Natural killer cell (primary cell): Measurements from ENCODE around the gene FSIP1. TPM values are rescaled to one million over a fixed set of nuclear protein-coding genes. Genes with fewer than 3 reads are reported as not detected.

Source experiments
- ATAC-seq, 3 donors: fragments of 150-1000 bp in 2 of 3; fragments of 200-7000 bp in 1 of 3; cut with Tn5 transposase; 1 replicate in 1 of 3; 2 replicates in 2 of 3; pipeline ENCODE4 v1.10.0; 2021; ENCODE audit warnings: mild to moderate bottlenecking in 2 of 3, moderate library complexity in 2 of 3
- DNase-seq, 2 donors: peaks; one replicate each; pipeline versions ENCODE4 v3.0.0 to v3.0.0-alpha.2; 2013 to 2021; ENCODE audit warnings: mixed read lengths in 1 of 2
- H3K27ac ChIP-seq: one replicate; pipeline ENCODE4 v1.5.1; 2013; ENCODE audit warnings: mild to moderate bottlenecking, low read length
- H3K27me3 ChIP-seq: one replicate; pipeline ENCODE4 v1.6.1; 2013; ENCODE audit warnings: low read length; ENCODE audit not compliant: control insufficient read depth, insufficient read depth
- H3K36me3 ChIP-seq: one replicate; pipeline ENCODE4 v1.6.1; 2013; ENCODE audit warnings: low read length; ENCODE audit not compliant: control insufficient read depth, insufficient read depth
- H3K4me1 ChIP-seq: one replicate; pipeline ENCODE4 v1.6.1; 2013; ENCODE audit warnings: low read length; ENCODE audit not compliant: control insufficient read depth, insufficient read depth
- H3K4me3 ChIP-seq: one replicate; pipeline ENCODE4 v1.5.1; 2013; ENCODE audit warnings: low read length
- H3K9me3 ChIP-seq: one replicate; pipeline ENCODE4 v1.6.1; 2013; ENCODE audit warnings: low read length; ENCODE audit not compliant: control insufficient read depth, insufficient read depth
- H3K27ac Mint-ChIP-seq, 2 donors: one replicate each; pipeline ENCODE4 v1.8.0; 2022; ENCODE audit warnings: mild to moderate bottlenecking in 2 of 2, mixed read lengths in 2 of 2, moderate library complexity in 1 of 2
- H3K27me3 Mint-ChIP-seq, 2 donors: one replicate each; pipeline ENCODE4 v1.8.0; 2022; ENCODE audit warnings: low read depth in 2 of 2, mixed read lengths in 2 of 2
- H3K36me3 Mint-ChIP-seq: one replicate; pipeline ENCODE4 v1.8.0; 2022; ENCODE audit warnings: mixed read lengths
- H3K4me1 Mint-ChIP-seq, 2 donors: one replicate each; pipeline ENCODE4 v1.8.0; 2022; ENCODE audit warnings: mixed read lengths in 2 of 2
- H3K4me3 Mint-ChIP-seq: one replicate; pipeline ENCODE4 v1.8.0; 2022; ENCODE audit warnings: mild to moderate bottlenecking, moderate library complexity, mixed read lengths
- H3K9me3 Mint-ChIP-seq, 2 donors: one replicate each; pipeline ENCODE4 v1.8.0; 2022; ENCODE audit warnings: mixed read lengths in 2 of 2
- CTCF ChIP-seq: fragments of 200-600 bp; IDR thresholded peaks from one replicate; pipeline ENCODE4 v1.8.0; 2022; ENCODE audit warnings: antibody characterized with exemption
- WGBS: methylation state at CpG from one replicate; pipeline ENCODE4 v1.1.7; 2013; ENCODE audit warnings: missing lambda C conversion rate; ENCODE audit not compliant: insufficient coverage; 5-methylcytosine and 5-hydroxymethylcytosine counted together
- intact Hi-C: fragments of 100-400 bp; cut with micrococcal nuclease; formaldehyde crosslinking; loops from one replicate; pipeline ENCODE4 v1.14.2; 2022
- total RNA-seq, 4 donors: library from RNA; stranded (reverse); fragments of 120-200 nt in 1 of 4; gene quantifications; one replicate each; pipeline versions ENCODE4 v1.2.3 to v1.2.4, GENCODE V29; 2013 to 2022

FSIP1 gene
- total RNA-seq, 3 donors from 2014 or later (not counting 1 experiment from before 2014, with no cell fraction given), result 1.1 to 2.3 (median 1.8) TPM

GRCh38 chr15:39788108-39788507 is 5.5 kb upstream of the FSIP1 start:
- no peak for TF ChIP-seq CTCF
- Histone ChIP-seq H3K9me3 (no peaks in the 10 kb centered on the region), H3K4me1 (peaks cover 3% of the 10 kb centered on the region), H3K27me3 (no peaks in the 10 kb centered on the region), H3K4me3 (no peak overlapping the region), H3K36me3 (no peaks in the 10 kb centered on the region), H3K27ac (no peak overlapping the region)
- H3K27ac Mint-ChIP-seq, result no peak overlapping the region
- peaks cover 0 to 2% of the 10 kb centered on the region in 2 donors for H3K27me3 Mint-ChIP-seq
- intact Hi-C loops, result loop anchor here (5.0 to 10.0 kb wide), 2 partner anchors 247 to 489 kb away; partner anchors contain the start of gene SRP14
- no peaks in the 10 kb centered on the region for H3K9me3 Mint-ChIP-seq
- H3K36me3 Mint-ChIP-seq, result no peaks in the 10 kb centered on the region
- no peak overlapping the region for H3K4me3 Mint-ChIP-seq
- ATAC-seq, result no peak
- DNase-seq, result no peak
- H3K4me1 Mint-ChIP-seq, result peaks cover 20 to 30% of the 10 kb centered on the region in 2 donors
- 69% methylated on average over 4 of the region's 4 CpGs for WGBS

DNA sequence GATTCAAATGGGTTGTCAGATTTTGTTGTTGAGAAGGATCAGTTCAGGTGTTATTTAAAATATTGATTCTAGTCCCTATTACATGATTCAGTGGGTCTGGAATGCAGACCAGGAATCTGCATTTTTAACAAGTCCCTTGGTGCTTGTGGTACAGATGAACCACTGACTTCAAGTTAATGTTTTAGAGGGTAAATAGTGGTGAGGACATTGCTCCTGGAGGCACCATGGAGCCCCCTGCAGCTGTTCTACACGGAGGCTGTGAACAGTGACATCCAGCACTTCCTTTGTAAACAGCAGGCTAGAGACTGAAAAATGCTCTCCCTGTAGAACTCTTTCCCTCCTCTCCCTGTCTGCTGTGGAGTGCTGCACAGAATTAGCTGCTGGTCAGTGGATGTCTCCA is 4.8 kb upstream of the FSIP1 start:
- WGBS, result 14% methylated on average over 1 of the region's 1 CpG

GRCh38 chr15:39786447-39787056 is 3.9 kb upstream of the FSIP1 start:
- ATAC-seq (no peak), DNase-seq (peak in 1 of 2 donors; percentile 70)
- Histone ChIP-seq H3K4me3 (no peak overlapping the region), H3K27ac (no peak overlapping the region), H3K36me3 (no peaks in the 10 kb centered on the region), H3K4me1 (peaks cover 3% of the 10 kb centered on the region), H3K9me3 (no peaks in the 10 kb centered on the region), H3K27me3 (no peaks in the 10 kb centered on the region)
- Mint-ChIP-seq H3K4me1 (peaks cover 33% of the 10 kb centered on the region in 2 donors), H3K9me3 (no peaks in the 10 kb centered on the region), H3K4me3 (no peak overlapping the region), H3K27ac (peak overlapping the region in 1 of 2 donors; percentile 2), H3K36me3 (no peaks in the 10 kb centered on the region), H3K27me3 (no peaks in the 10 kb centered on the region)
- 11% methylated on average over 5 of the region's 5 CpGs for WGBS
- TF ChIP-seq CTCF, result peak; percentile 75
- intact Hi-C loops, result loop anchor here (2.0 to 10.0 kb wide), 4 partner anchors 88 to 491 kb away; partner anchors contain the start of gene SRP14

More for the DNA sequence above, 4.8 kb upstream of the FSIP1 start:
- TF ChIP-seq CTCF, result no peak
- no peaks in the 10 kb centered on the region for H3K9me3 ChIP-seq
- ATAC-seq (no peak), DNase-seq (no peak)
- no peak overlapping the region for H3K4me3 ChIP-seq
- H3K27me3 ChIP-seq, result no peaks in the 10 kb centered on the region
- Mint-ChIP-seq H3K4me1 (peaks cover 25 to 33% of the 10 kb centered on the region in 2 donors), H3K4me3 (no peak overlapping the region), H3K27ac (no peak overlapping the region), H3K36me3 (no peaks in the 10 kb centered on the region), H3K27me3 (no peaks in the 10 kb centered on the region), H3K9me3 (no peaks in the 10 kb centered on the region)
- no peak overlapping the region for H3K27ac ChIP-seq
- intact Hi-C loops, result loop anchor here (2.0 to 10.0 kb wide), 4 partner anchors 87 to 490 kb away; partner anchors contain the start of gene SRP14
- H3K36me3 ChIP-seq, result no peaks in the 10 kb centered on the region
- peaks cover 3% of the 10 kb centered on the region for H3K4me1 ChIP-seq
